GM12878 (cell line): ENCODE data around the gene CRYZL1. TPM values are rescaled to one million over a fixed set of nuclear protein-coding genes. Genes with fewer than 3 reads are reported as not detected.

Source experiments
- ATAC-seq: fragments of 200-7000 bp; cut with Tn5 transposase; 3 replicates; pipeline ENCODE4 v1.9.1; 2020; ENCODE audit warnings: mild to moderate bottlenecking, moderate library complexity
- BruUV-seq: library from RNA; stranded (reverse); fragments of 400-500 nt; replicated peaks from 2 replicates; lab custom pipeline; 2021; lab: Mats Ljungman, UMichigan
- CTCF ChIA-PET: fragments of 300-600 bp; sonication (Branson Sonifier 250); formaldehyde crosslinking; extraction: SDS; loops from one replicate; lab custom pipeline; 2021; ENCODE audit warnings: inconsistent platforms; lab: Yijun Ruan, JAX
- POLR2A ChIA-PET: fragments of 350-600 bp; formaldehyde crosslinking; extraction: SDS; loops from one replicate; lab custom pipeline; 2021; ENCODE audit warnings: inconsistent platforms; lab: Charles Lee
- RAD21 ChIA-PET: fragments of 300-600 bp; sonication (Branson Sonifier 250); formaldehyde crosslinking; loops from one replicate; lab custom pipeline; 2023; ENCODE audit warnings: antibody characterized with exemption; ENCODE audit not compliant: unreplicated experiment; lab: Charles Lee
- SMC1A ChIA-PET: fragments of 300-600 bp; sonication (Branson Sonifier 250); formaldehyde crosslinking; loops from one replicate; lab custom pipeline; 2023; ENCODE audit not compliant: unreplicated experiment, uncharacterized antibody; lab: Charles Lee
- DNase-seq: peaks from one replicate; pipeline ENCODE4 v3.0.0-alpha.2; 2011; ENCODE audit warnings: low read depth, low spot score
- FAIRE-seq: peaks from 3 replicates; lab custom pipeline; 2011; peaks lifted over from hg19 to GRCh38; lab: Jason Lieb, UNC
- H2AFZ ChIP-seq: 2 replicates; pipeline ENCODE4 v1.6.0; 2011; ENCODE audit warnings: low read depth, low read length, control low read depth; ENCODE audit not compliant: control insufficient read depth
- H3K27ac ChIP-seq: 2 replicates; pipeline ENCODE4 v1.5.1; 2011; ENCODE audit warnings: control low read depth; ENCODE audit not compliant: control insufficient read depth, insufficient read depth
- H3K27me3 ChIP-seq, 2 experiments: replicated peaks in 1 of 2; 2 replicates each; pipeline versions ENCODE4 v1.6.0 to v1.6.1; 2011; ENCODE audit warnings: low read length in 1 of 2; ENCODE audit not compliant: control insufficient read depth in 2 of 2, insufficient read depth in 2 of 2
- H3K36me3 ChIP-seq, 2 experiments: 2 replicates each; pipeline ENCODE4 v1.5.1; 2011; ENCODE audit warnings: low read length in 1 of 2; ENCODE audit not compliant: control insufficient read depth in 2 of 2, insufficient read depth in 2 of 2
- H3K4me1 ChIP-seq: 2 replicates; pipeline ENCODE4 v1.6.1; 2011; ENCODE audit warnings: mild to moderate bottlenecking, low read length, moderate library complexity, mixed read lengths; ENCODE audit not compliant: control insufficient read depth, insufficient read depth
- H3K4me2 ChIP-seq: 2 replicates; pipeline ENCODE4 v1.6.0; 2011; ENCODE audit warnings: control low read depth; ENCODE audit not compliant: control insufficient read depth, insufficient read depth
- H3K4me3 ChIP-seq: fragments of 200-600 bp; sonication (generic); 2 replicates; pipeline ENCODE4 v1.5.1; 2016
- H3K79me2 ChIP-seq: 2 replicates; pipeline ENCODE4 v1.6.0; 2011; ENCODE audit warnings: low read length; ENCODE audit not compliant: control insufficient read depth, insufficient read depth
- H3K9ac ChIP-seq: 2 replicates; pipeline ENCODE4 v1.8.0; 2011; ENCODE audit warnings: low read length, control low read depth, mixed read lengths; ENCODE audit not compliant: control insufficient read depth, insufficient read depth
- H3K9me3 ChIP-seq: replicated peaks from 3 replicates; pipeline ENCODE4 v1.5.1; 2011; ENCODE audit warnings: mild to moderate bottlenecking, low read length; ENCODE audit not compliant: control insufficient read depth, insufficient read depth
- H4K20me1 ChIP-seq: 2 replicates; pipeline ENCODE4 v1.6.0; 2011; ENCODE audit not compliant: control insufficient read depth, insufficient read depth
- ATF3 ChIP-seq: IDR thresholded peaks from 2 replicates; pipeline ENCODE4 v1.6.1; 2011; ENCODE audit warnings: low read depth, mild to moderate bottlenecking, low read length, moderate library complexity, borderline replicate concordance; ENCODE audit errors: extremely low read depth
- BCL11A ChIP-seq: IDR thresholded peaks from 2 replicates; pipeline ENCODE4 v1.6.1; 2011; ENCODE audit warnings: low read depth, low read length
- CHD1 ChIP-seq: IDR thresholded peaks from 2 replicates; pipeline ENCODE4 v1.6.1; 2012; ENCODE audit warnings: low read depth, low read length, improper control_type of control experiment
- CREM ChIP-seq: IDR thresholded peaks from 2 replicates; pipeline ENCODE4 v1.6.1; 2014; ENCODE audit warnings: antibody characterized with exemption, low read depth
- EZH2 ChIP-seq: IDR thresholded peaks from 2 replicates; pipeline ENCODE4 v1.6.1; 2012; ENCODE audit warnings: low read depth, mild to moderate bottlenecking, control low read depth, inconsistent platforms, low read length, borderline replicate concordance; ENCODE audit not compliant: control insufficient read depth
- JUNB ChIP-seq: IDR thresholded peaks from 2 replicates; pipeline ENCODE4 v1.6.1; 2016; ENCODE audit warnings: antibody characterized with exemption, mild to moderate bottlenecking
- KLF5 ChIP-seq: fragments of 450-650 bp; IDR thresholded peaks from 2 replicates; pipeline ENCODE4 v1.6.1; 2014; ENCODE audit warnings: mild to moderate bottlenecking; ENCODE audit not compliant: partially characterized antibody
- LARP7 ChIP-seq: fragments of 450-650 bp; IDR thresholded peaks from 2 replicates; pipeline ENCODE4 v1.6.1; 2017; ENCODE audit warnings: mild to moderate bottlenecking
- MTA3 ChIP-seq: IDR thresholded peaks from 2 replicates; pipeline ENCODE4 v1.6.1; 2012; ENCODE audit warnings: low read length, inconsistent platforms, borderline replicate concordance
- MYB ChIP-seq: fragments of 150-350 bp; IDR thresholded peaks from 2 replicates; pipeline ENCODE4 v1.6.1; 2014; ENCODE audit warnings: mild to moderate bottlenecking, low read depth, low read length, borderline replicate concordance
- POLR2AphosphoS2 ChIP-seq: IDR thresholded peaks from 2 replicates; pipeline ENCODE4 v1.6.1; 2011; ENCODE audit warnings: low read depth, mild to moderate bottlenecking, low read length, improper control_type of control experiment, moderate library complexity
- SIN3A ChIP-seq: IDR thresholded peaks from 2 replicates; pipeline ENCODE4 v1.6.1; 2012; ENCODE audit warnings: low read depth, low read length, improper control_type of control experiment
- TCF3 ChIP-seq: IDR thresholded peaks from 2 replicates; pipeline ENCODE4 v1.6.1; 2012; ENCODE audit warnings: low read depth, mild to moderate bottlenecking, low read length, borderline replicate concordance; ENCODE audit not compliant: insufficient read depth
- whole genome bisulfite sequencing: methylation state at CpG from one replicate; pipeline ENCODE4 v1.1.6; 2016; ENCODE audit warnings: low lambda C conversion rate; ENCODE audit not compliant: insufficient replicate concordance, insufficient coverage; ENCODE audit errors: missing lambda C conversion rate; 5-methylcytosine and 5-hydroxymethylcytosine counted together
- in situ Hi-C: fragments of 300-500 bp; cut with MboI; formaldehyde crosslinking; loops from 9 replicates; pipeline ENCODE4 v1.14.3; 2018; ENCODE audit warnings: mixed read lengths
- intact Hi-C: fragments of 100-400 bp; cut with micrococcal nuclease; formaldehyde crosslinking; loops from one replicate; pipeline ENCODE4 v1.14.2; 2022; ENCODE audit not compliant: unreplicated experiment
- polyA plus RNA-seq, 11 experiments: library from polyadenylated mRNA; depleted of rRNA in 4 of 11; unstranded in 6 of 11; stranded (reverse) in 5 of 11; fragments of >200 nt; fragmentation: Nextera tagmentation in 4 of 11; fragmentation: Illumina TruSeq in 1 of 11; extraction: Ambion mirVana in 4 of 11; extraction: Trizol in 1 of 11; gene quantifications; 1 replicate in 1 of 11; 2 replicates in 10 of 11; pipeline versions ENCODE4 v1.2.1 to v1.2.3, GENCODE V29; 2011 to 2016; ENCODE audit warnings: inconsistent platforms in 2 of 11, missing spikeins in 2 of 11, low read depth in 1 of 11
- total RNA-seq, 4 experiments: library from RNA; depleted of rRNA in 3 of 4; stranded (reverse); fragments of >200 nt in 3 of 4; fragmentation: Illumina TruSeq in 1 of 4; extraction: Trizol in 1 of 4; gene quantifications; 2 replicates each; pipeline versions ENCODE4 v1.2.1 to v1.2.3, GENCODE V29; 2013 to 2021
- TF ChIP-seq, protein P1 (sequence below): IDR thresholded peaks from 2 replicates; pipeline ENCODE4 v1.6.1; 2011; ENCODE audit warnings: low read depth, low read length, improper control_type of control experiment, borderline replicate concordance
- TF ChIP-seq, protein P2 (sequence below): fragments of 450-650 bp; IDR thresholded peaks from 2 replicates; pipeline ENCODE4 v1.6.1; 2016; ENCODE audit warnings: mild to moderate bottlenecking

CRYZL1 gene
- total and polyA plus RNA-seq, 10 of the 15 experiments (the other 5 are each of a cell fraction or from before 2014, with no cell fraction given), result 14.3 to 72.4 (median 30.7) TPM

DNA sequence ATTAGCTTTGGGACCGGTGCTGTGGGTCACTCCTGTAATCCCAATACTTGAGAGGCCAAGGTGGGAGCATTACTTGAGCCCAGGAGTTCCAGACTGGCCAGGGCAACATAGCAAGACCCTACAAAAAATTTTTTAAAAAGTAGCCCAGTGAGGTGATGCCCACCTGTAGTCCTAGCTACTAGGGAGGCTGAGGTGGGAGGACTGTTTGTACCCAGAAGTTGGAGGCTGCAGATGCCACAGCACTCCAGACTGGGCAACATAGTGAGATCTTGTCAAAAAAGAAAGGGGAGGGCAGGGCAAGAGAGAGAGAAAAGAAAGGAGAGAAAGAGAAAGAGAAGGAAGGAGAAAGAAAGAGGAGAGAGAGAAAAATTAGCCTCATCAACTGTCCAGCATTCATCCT is 7.0 kb upstream of the CRYZL1 start (continued):
- TF ChIP-seq LARP7 (no peak), TCF3 (no peak), MTA3 (no peak)

DNA sequence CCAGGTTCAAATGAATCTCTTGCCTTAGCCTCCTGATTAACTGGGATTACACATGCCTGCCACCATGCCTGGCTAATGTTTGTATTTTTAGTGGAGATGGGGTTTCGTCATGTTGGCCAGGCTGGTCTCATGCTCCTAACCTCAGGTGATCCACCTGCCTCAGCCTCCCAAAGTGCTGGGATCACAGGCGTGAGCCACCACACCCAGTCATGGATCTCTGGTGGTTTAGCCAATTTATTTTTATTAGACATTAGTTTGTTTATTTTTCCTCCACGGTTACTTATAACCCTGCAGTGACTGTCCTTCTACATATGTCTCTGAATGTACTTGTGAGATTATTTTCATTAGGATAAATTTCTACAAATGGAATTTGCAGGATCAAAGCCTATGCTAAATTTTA is 6.0 kb upstream of the CRYZL1 start:
- H3K4me1 ChIP-seq, result no peaks in the 10 kb centered on the region
- H3K4me2 ChIP-seq, result no peak overlapping the region
- SMC1A ChIA-PET, result no interaction called here
- H3K9me3 ChIP-seq, result no peaks in the 10 kb centered on the region
- POLR2A ChIA-PET, result no interaction called here
- H3K27ac ChIP-seq, result no peak overlapping the region
- 62% methylated on average over 3 of the region's 3 CpGs for WGBS
- FAIRE-seq, result no peak
- CTCF ChIA-PET, result no interaction called here
- H3K79me2 ChIP-seq, result no peaks in the 10 kb centered on the region
- intact Hi-C loops, result no loop called here
- peaks cover 0 to 6% of the 10 kb centered on the region in 2 experiments; a peak in 2 of 4 replicates for H3K27me3 ChIP-seq
- H3K4me3 ChIP-seq, result no peak overlapping the region
- DNase-seq, result no peak
- RAD21 ChIA-PET, result no interaction called here
- no TSS peak for BruUV-seq
- TF ChIP-seq KLF5, result no peak
- no peak for TF ChIP-seq SIN3A
- TF ChIP-seq, protein P1, sequence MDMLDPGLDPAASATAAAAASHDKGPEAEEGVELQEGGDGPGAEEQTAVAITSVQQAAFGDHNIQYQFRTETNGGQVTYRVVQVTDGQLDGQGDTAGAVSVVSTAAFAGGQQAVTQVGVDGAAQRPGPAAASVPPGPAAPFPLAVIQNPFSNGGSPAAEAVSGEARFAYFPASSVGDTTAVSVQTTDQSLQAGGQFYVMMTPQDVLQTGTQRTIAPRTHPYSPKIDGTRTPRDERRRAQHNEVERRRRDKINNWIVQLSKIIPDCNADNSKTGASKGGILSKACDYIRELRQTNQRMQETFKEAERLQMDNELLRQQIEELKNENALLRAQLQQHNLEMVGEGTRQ, result no peak
- TF ChIP-seq BCL11A, result no peak
- TF ChIP-seq EZH2, result no peak
- TF ChIP-seq, protein P2, sequence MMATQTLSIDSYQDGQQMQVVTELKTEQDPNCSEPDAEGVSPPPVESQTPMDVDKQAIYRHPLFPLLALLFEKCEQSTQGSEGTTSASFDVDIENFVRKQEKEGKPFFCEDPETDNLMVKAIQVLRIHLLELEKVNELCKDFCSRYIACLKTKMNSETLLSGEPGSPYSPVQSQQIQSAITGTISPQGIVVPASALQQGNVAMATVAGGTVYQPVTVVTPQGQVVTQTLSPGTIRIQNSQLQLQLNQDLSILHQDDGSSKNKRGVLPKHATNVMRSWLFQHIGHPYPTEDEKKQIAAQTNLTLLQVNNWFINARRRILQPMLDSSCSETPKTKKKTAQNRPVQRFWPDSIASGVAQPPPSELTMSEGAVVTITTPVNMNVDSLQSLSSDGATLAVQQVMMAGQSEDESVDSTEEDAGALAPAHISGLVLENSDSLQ, result no peak
- TF ChIP-seq CREM, result no peak
- TF ChIP-seq CHD1, result no peak
- no peak for TF ChIP-seq MYB
- TF ChIP-seq JUNB, result no peak
- no peak for TF ChIP-seq POLR2AphosphoS2
- TF ChIP-seq ATF3, result no peak
- H3K36me3 ChIP-seq, result no peaks in the 10 kb centered on the region
- no peak for ATAC-seq
- H2AFZ ChIP-seq, result no peak overlapping the region
- H4K20me1 ChIP-seq, result no peaks in the 10 kb centered on the region
- in situ Hi-C loops, result loop anchor here (25.0 kb wide), 1 partner anchor 1260 kb away; the partner anchor contains the start of gene URB1
- no peak overlapping the region for H3K9ac ChIP-seq
